OCI-LY1 (cell line): ENCODE measurements around the gene NUBP2.

Experiments
- CTCF ChIP-seq: fragments of 200-600 bp; sonication (generic), shearing (Covaris generic); IDR thresholded peaks from 2 replicates; pipeline ENCODE4 v1.5.1; 2017; ENCODE audit warnings: mild to moderate bottlenecking, antibody characterized with exemption, low read length, moderate library complexity, mixed read lengths
- EZH2 ChIP-seq: fragments of 200-600 bp; sonication (generic), shearing (Covaris generic); IDR thresholded peaks from 2 replicates; pipeline ENCODE4 v1.8.0; 2017; ENCODE audit warnings: borderline replicate concordance, mixed run types, mild to moderate bottlenecking, antibody characterized with exemption, low read length, moderate library complexity, mixed read lengths

DNA sequence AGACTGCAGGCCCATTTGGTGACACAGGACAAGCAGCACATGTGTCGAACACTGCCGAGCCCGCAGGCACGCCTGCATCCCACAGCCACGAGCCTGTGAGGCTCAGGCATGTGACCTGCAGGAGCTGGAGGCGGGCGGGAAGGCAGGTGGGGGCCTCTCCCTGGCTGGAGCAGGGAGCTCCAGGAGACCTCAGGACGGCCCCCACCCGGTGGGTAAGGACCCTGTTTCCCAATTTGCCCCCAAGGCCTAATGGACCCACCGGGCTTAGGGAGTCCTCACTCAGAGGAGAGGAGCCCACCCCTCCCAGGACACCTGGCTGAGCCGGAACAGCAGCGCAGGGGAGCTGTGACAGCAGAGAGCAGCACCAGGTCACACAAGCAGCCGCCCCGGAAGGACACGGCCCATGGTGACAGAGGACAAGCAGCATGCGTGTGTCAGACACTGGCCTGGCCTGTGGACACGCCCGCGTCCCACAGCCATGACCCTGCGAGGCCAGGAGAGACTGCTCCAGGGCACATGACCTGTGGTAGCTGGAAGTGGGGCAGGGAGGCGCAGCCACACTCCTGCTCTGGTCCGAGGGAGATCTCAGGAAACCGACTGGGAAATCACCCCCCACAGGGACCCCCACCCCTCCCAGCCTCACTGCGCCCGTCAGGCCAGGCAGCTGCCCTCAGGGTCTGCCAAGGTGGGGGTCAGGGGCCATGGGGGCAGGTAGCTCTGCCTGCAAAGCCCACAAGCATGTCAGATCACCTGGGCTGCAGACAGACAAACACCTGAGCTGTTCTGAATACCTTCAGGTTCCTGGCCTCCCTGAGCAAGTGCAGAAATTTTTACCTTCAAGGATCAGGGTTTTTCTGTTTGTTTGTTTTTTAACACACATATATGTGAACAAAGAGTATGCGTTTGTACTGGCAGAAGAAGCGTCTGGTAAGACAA lies 2.8 kb upstream of the NUBP2 start:
- no peak for TF ChIP-seq CTCF
- TF ChIP-seq EZH2 = no peak
